ENCODE results near the gene GRAMD1A. TPM values are rescaled to one million over a fixed set of nuclear protein-coding genes. Genes with fewer than 3 reads are reported as not detected.

The GRAMD1A gene
- total RNA-seq: 33.4 and 57.0 TPM in 2 replicates

GRCh38 chr19:34999498-35000337, at the start of gene GRAMD1A:
Gene GRAMD1A (plus strand): TSS chr19:35000323. CDS start chr19:35000479, 156 bp downstream.

GRCh38 chr19:34963573-34964406, 36.3 kb upstream of the GRAMD1A start, which contains the start of gene ZNF792:
Gene ZNF792 (minus strand): TSS chr19:34964229. CDS start chr19:34963662, 567 bp downstream.

GRCh38 chr19:35030257-35031071, 30.3 kb downstream of the GRAMD1A start, which contains the start of gene SCN1B:
Gene SCN1B (plus strand): TSS chr19:35030470. CDS start chr19:35030821, 351 bp downstream.

GRCh38 chr19:35041548-35042055, 41.5 kb downstream of the GRAMD1A start, which contains the start of gene HPN:
Gene HPN (plus strand): TSS chr19:35041721. CDS start chr19:35042507, 786 bp downstream.

Other genes with a start within 250 kb of the GRAMD1A start
- 3.0 and 3.9 TPM in 2 replicates for gene ZNF599, start 227.1 kb upstream of the GRAMD1A start, total RNA-seq
- 3.5 and 4.2 TPM in 2 replicates for gene ZNF30, start 73.4 kb upstream of the GRAMD1A start, total RNA-seq
- gene ZNF792, start 36.1 kb upstream of the GRAMD1A start, total RNA-seq: 24.8 and 34.3 TPM in 2 replicates
- 7.6 and 8.1 TPM in 2 replicates for gene SCN1B, start 30.1 kb downstream of the GRAMD1A start, total RNA-seq
- gene HPN, start 41.4 kb downstream of the GRAMD1A start, total RNA-seq: not detected in 2 replicates
- gene FXYD3, start 115.5 kb downstream of the GRAMD1A start, total RNA-seq: not detected in 2 replicates
- 0.09 TPM in 1 of 2 replicates, not detected in the other for gene LGI4, start 134.7 kb downstream of the GRAMD1A start, total RNA-seq
- gene FXYD1, start 138.5 kb downstream of the GRAMD1A start, total RNA-seq: not detected in 2 replicates
- gene FXYD7, start 142.9 kb downstream of the GRAMD1A start, total RNA-seq: not detected in 2 replicates
- 25.6 and 28.0 TPM in 2 replicates for gene FXYD5, start 154.4 kb downstream of the GRAMD1A start, total RNA-seq
- gene FAM187B, start 228.4 kb downstream of the GRAMD1A start, total RNA-seq: not detected in 2 replicates
- 0.19 and 0.27 TPM in 2 replicates for gene LSR, start 248.7 kb downstream of the GRAMD1A start, total RNA-seq

All from endothelial cell of coronary artery (primary cell).